Fibroblast of skin of left biceps (primary cell): ENCODE data around the gene IFT22.
"Not testable (repeated sequence)": the region's sequence is repeated elsewhere in the genome, so short reads cannot be mapped to it uniquely, and the experiment has no call there.

Experiments used
- DNase-seq, 2 experiments: peaks; one replicate each; pipeline ENCODE4 v3.0.0-alpha.2; 2013; ENCODE audit warnings: low read depth in 2 of 2

IFT22 gene

DNA sequence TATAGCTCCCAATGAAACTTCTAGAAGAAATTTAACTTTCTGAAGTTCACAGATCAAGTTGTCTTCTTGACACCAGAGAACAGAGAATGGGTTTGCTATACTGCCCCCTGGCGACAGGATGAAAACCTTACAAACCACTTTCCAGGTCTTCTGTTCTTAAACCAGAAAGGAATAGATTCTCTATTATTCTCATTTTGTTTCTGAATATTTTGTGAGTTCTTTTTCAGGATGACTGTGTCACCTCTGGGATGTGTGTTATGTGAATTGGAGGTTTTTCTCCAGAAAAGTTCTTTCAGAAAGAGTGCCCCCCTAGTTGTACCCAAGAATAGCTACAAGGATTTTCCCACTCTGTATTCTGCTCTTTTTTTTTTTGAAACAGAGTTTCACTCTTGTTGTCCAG, 6.3 kb downstream of the IFT22 start:
- no peak for DNase-seq

- DNase-seq: no peak
These were observed 13.1 kb downstream of the IFT22 start for GRCh38 chr7:101308245-101309085.

GRCh38 chr7:101306307-101306706, 15.3 kb downstream of the IFT22 start:
- no peak for DNase-seq

DNA sequence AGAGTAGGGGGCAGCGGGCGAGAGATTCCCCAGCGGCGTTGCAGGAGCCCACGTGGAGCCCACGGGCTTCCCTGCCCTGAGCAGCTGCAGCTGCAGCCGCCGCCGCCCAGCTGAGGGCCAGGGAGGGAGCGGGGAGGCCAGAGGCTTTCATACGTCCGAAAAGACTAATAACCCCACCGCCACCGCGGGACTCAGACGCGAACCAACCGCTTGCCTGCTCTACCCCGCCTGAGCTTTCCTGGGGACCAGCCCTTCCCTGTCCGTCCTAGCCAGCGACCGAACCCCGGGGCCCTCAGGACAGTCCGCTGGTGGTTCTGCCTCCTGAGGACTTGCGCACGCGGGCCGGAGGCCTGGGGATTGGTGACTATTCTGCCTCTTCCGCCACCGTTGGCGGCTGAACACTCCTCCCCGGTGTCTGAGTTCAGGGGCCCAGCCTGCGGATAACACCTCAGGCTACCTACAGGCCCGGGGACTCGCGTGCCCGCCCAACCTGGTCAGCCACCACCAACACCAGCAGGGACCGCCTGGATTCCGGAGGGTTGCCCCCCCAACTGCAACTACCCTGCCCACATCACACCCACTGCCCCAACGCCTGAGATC, 18.4 kb downstream of the IFT22 start:
- no peak for DNase-seq

DNA sequence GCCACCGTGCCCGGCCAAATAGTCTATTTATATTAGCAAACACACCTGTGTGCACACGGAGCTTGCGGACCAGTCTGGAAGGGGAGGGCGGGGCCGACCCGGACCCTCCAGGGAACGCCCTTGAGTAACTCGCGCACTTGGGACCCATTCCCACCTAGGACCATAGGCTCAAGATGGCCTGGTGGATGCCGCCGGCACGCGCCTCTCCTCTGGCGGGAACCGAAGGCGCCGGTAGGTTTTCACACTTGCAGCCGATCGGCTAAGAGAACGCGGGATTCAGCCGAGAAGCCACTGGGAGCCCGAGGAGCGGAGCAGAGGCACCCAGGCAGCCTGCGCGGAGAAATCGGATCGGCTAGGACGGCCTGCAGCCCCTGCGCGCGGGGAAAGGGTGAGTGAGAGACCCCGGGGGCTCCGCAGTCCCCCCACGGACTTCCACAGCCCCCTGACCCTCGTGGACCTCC, 18.9 kb downstream of the IFT22 start:
- no peak for DNase-seq

- no peak for DNase-seq
These were observed 20.9 kb downstream of the IFT22 start for GRCh38 chr7:101300465-101301376.

DNA sequence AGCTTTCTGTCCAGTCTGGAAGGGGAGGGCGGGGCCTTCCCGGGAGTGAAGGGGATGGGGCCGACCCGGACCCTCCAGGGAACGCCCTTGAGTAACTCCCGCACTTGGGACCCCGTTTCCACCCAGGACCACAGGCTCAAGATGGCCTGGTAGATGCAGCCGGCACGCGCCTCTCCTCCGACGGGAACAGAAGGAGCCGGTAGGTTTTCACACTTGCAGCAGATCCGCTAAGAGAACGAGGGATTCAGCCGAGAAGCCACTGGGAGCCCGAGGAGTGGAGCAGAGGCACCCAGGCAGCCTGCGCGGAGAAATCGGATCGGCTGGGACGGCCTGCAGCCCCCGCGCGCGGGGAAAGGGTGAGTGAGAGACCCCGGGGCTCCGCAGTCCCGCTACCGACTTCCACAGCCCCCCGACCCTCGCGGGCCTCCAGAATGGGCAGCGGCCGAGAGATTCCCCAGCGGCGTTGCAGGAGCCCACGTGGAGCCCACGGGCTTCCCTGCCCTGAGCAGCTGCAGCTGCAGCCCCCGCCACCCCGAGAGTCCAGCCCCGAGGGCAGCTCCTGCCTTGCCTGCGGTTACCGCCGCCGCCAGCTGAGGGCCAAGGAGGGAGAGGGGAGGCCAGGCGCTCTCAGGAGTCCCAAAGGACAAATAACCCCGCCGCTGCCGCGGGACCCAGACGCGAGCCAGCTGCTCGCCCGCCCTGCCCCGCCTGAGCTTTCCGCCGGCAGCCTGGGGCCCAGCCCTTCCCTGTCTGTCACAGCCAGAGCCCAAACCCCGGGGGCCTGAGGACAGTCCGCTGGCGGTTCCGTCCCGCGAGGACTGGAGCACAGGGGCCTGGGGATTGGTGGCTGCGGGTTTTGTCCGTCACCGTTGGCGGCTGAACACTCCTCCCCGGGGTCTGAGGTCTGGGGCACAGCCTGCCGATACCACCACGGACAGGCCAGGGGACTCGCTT, 21.8 kb downstream of the IFT22 start:
- no peak for DNase-seq

GRCh38 chr7:101294832-101295121, 26.8 kb downstream of the IFT22 start:
- DNase-seq: no peak

DNA sequence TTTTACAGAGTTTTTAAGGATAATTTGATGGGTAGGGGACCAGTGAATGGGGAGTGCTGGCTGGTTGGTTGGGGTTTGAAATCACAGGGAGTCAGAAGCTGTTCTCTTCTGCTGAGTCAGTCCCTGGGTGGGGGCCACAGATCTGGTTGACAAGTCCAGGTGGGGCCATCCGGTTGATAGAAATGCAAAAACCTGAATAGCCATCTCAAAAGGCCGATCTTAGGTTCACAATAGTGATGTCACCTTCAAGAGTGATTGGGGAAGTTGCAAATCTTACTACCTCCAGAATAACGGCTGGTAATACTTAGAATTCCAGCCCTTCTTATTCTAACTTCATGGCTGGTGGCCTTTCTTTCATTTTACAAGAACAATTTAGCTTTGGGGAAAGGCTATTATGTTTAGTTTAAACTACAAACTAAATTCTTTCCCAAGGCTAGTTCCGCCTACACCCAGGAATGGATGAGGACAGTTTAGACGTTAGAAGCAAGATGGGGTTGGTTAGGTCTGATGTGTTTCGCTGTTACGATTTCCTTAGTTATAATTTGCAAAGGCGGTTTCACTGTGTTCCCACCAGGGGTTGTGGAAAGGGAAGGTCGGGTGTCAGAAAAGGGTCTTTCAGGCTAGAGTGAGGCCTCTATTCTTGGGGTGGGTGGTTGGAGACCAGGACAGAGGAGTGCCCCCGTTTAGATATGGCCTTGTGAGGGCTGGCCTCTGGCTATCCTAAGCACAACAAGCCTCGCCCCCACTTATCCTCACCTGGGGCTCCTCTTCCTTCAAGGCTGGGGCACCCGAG, 27.4 kb downstream of the IFT22 start:
- no peak for DNase-seq

- DNase-seq: not testable (repeated sequence)
These were observed 28.3 kb downstream of the IFT22 start for GRCh38 chr7:101293069-101294021.

DNA sequence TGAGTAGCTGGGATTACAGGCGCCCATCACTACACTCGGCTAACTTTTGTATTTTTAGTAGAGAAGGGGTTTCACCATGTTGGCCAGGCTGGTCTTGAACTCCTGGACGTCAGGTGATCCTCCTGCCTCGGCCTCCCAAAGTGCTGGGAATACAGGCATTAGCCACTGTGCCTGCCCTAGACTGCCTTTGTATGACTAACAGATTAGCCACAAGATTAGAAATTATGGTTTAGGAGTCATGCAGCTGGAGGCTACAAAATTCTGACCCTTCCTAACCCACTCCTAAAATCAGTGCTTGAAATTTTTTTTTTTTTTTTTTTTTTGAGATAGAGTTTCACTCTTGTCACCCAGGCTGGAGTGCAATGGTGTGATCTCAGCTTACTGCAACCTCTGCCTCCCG, 29.0 kb downstream of the IFT22 start:
- not testable (repeated sequence) for DNase-seq

GRCh38 chr7:101290186-101291037, 31.2 kb downstream of the IFT22 start:
- DNase-seq: not testable (repeated sequence)

GRCh38 chr7:101289687-101290086, 31.9 kb downstream of the IFT22 start:
- not testable (repeated sequence) for DNase-seq

DNA sequence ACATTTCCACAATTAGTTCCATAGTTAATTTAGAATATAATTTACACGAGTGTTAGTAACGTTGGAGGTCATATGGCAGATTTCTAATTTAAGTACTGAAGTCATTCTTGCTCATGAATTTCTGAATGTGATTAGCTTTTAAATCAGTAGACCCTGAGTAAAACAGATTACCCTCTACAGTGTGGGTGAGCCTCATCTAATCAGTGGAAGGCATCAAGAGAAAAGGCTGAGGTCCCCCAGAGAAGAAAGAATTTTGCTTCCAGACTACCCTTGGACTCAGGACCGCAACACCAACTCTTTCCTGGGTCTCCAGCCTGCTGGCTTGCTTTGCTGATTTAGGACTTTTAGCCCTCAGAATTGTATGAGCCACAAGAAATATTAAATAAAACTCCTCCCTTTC, 33.2 kb downstream of the IFT22 start:
- no peak for DNase-seq

DNA sequence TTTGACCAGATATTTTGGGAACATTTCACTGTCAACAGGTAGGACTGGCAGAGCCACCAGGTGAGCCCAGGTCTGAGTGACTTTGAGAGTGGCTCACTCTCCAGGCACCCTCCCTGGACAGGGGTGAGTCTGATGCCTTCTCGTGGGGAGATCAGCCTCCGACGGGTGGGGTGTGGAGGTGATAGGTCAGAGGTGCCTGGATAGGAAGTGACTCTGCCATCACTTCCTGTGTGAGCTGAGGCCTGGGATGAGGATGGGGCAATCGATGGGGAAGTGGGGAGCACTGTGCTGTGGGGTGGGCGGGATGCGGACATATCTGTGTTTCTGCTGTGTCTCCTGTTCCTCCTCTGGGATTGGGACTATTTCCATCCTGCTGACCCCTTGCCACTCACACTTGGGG, 34.6 kb downstream of the IFT22 start:
- no peak for DNase-seq

- DNase-seq: not testable (repeated sequence)
These were observed 35.7 kb downstream of the IFT22 start for GRCh38 chr7:101285880-101286279.

DNA sequence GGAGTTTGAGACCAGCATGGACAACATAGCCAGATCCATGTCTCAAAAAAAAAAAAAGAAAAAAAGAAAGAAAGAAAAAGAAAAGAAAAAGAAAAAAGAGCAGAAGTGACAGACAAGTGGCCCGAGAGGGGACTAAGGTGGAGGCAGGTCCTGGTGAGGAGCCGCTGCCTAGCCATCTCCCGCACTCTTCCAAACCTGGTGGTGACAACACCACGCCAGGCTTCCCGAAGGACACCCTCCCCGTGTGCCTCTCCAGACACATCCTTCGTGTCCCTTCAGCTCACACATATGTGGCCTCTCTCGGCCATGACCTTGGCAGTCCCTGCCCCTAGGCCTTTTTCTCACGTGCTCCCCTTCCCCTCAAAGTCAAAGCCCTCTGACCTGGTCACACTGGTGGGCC, 36.4 kb downstream of the IFT22 start:
- DNase-seq: no peak

GRCh38 chr7:101280912-101281311, 40.7 kb downstream of the IFT22 start:
- DNase-seq: not testable (repeated sequence)
